Frontal cortex (tissue), 4 donors: ENCODE data around the gene AMFR. TPM values are rescaled to one million over a fixed set of nuclear protein-coding genes. Genes with fewer than 3 reads are reported as not detected.
"Not testable (repeated sequence)": the region's sequence is repeated elsewhere in the genome, so short reads cannot be mapped to it uniquely, and the experiment has no call there.

Experiments
- DNase-seq, 2 donors: peaks; one replicate each; pipeline ENCODE4 v3.0.0; 2012; ENCODE audit warnings: low spot score in 2 of 2
- FAIRE-seq: peaks from 2 replicates; lab custom pipeline; 2012; peaks lifted over from hg19 to GRCh38; lab: Jason Lieb, UNC
- total RNA-seq: library from RNA; depleted of rRNA; stranded (reverse); fragments of >200 nt; gene quantifications from one replicate; pipeline ENCODE4 v1.2.3, GENCODE V29; 2014
- donor health status: control.
- donor health status: control.
- donor health status: control.

AMFR gene
- total RNA-seq, 1 donor from 2014 or later: 336 TPM

DNA sequence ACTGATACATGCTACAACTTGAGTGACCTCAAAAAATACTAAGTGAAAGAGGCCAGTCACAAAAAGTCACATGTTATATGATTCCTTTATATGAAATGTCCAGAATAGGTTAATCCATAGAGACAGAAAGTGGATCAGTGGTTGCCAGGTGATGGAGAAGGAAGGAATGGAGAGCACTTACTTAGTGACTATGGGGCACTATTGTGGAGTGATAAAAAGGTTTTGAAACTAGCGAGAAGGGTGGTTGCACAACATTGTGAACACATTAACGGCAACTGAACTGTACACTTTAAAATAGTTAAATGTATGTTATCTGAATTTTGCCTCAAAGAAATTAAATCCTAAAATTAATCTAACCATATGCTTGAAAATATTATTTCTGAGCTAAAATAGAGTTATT is 25.9 kb downstream of the AMFR start:
- no peak for FAIRE-seq

GRCh38 chr16:56399047-56399446 is 26.3 kb downstream of the AMFR start:
- FAIRE-seq: no peak
- DNase-seq: no peak

More for the DNA sequence above, 25.9 kb downstream of the AMFR start:
- no peak for DNase-seq

- FAIRE-seq, DNase-seq: not testable (repeated sequence)
Observed at GRCh38 chr16:56396724-56397123, 28.6 kb downstream of the AMFR start.

- DNase-seq: no peak
- no peak for FAIRE-seq
Observed at GRCh38 chr16:56389554-56389953, 35.8 kb downstream of the AMFR start.

DNA sequence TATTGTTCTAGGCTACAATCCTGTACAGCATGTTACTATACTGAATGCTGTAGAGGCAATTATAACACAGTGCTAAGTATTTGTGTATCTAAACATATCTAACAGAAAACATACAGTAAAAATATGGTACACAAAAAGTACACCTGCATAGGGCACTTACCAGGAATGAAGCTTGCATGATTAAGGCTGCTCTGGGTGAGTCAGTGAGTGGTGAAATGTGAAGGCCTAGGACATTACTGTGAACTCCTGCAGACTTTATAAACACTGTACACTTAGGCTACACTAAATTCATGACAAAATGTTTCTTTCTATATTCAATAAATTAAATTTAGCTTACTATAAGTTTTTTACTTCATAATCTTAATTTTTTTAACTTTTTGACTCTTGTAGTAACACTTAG is 37.1 kb downstream of the AMFR start:
- FAIRE-seq (no peak), DNase-seq (no peak)

DNA sequence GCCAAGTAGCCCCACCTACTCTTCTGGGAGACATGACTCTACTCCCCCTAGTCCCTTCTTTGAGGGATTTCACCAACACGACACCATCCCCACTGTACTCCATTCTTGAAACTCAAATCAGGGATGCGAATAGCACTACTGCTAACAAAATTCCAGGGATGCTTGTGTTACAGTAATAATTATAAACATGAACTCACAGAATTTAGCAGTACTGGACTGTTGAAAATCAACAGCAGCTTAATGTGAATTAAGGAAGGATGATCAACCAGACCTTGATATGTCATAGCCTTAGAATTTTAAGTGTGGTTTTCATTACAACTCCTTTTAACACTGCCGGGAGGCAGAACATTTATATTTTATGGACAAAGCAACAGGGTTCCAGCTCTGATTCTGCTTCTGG is 37.9 kb downstream of the AMFR start:
- FAIRE-seq (no peak), DNase-seq (no peak)

- no peak for FAIRE-seq
- no peak for DNase-seq
Observed at GRCh38 chr16:56384074-56384721, 41.1 kb downstream of the AMFR start.

DNA sequence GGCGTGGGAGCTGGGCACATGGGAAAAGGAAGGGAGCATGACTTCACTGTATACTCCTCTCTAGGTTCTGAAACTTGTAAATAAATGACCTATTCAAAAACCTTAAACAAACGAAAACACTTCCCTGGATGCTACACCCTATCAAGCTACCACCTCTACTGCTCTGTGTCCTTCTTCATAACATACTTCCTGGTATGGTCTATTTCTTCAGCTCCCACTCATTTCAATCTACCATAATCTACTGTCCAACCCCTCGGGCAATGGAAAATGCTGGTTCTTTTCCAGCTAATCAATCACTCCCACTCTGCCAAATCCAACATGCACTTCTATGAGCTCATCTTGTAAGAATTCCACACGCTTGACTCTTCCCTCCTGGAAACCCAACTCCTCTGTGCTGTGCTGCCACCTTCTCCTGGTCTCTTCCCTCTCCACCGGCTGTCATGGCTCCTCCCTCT is 42.4 kb downstream of the AMFR start:
- DNase-seq (no peak), FAIRE-seq (no peak)

- DNase-seq: no peak
- FAIRE-seq: no peak
Observed at GRCh38 chr16:56382459-56382858, 42.9 kb downstream of the AMFR start.

GRCh38 chr16:56380778-56381485 is 44.4 kb downstream of the AMFR start:
- FAIRE-seq, DNase-seq: not testable (repeated sequence)

GRCh38 chr16:56379044-56379443 is 46.3 kb downstream of the AMFR start:
- not testable (repeated sequence) for FAIRE-seq, DNase-seq

- not testable (repeated sequence) for DNase-seq, FAIRE-seq
Observed at GRCh38 chr16:56375792-56376191, 49.6 kb downstream of the AMFR start.

DNA sequence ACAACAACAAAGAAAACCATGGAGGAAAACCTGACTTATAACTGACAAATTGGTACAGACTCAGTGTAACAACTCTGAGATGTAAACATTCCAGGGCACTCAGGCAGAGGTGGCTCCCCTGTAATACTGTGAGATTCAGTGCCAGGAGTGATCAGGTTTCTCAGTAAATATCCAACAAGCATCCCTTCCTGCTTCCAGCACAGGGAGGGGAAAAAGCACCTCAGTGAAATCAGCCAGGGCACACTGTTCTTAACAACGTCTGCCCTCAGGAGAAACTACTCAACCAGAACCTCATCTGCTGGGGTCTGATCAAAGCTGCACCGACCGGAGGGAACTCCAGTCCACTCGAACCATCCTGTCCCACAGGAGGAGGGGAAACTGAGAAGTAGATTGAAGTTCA is 52.3 kb downstream of the AMFR start:
- DNase-seq: no peak
- no peak for FAIRE-seq

GRCh38 chr16:56372013-56372634 is 53.2 kb downstream of the AMFR start:
- DNase-seq: no peak
- FAIRE-seq: no peak

GRCh38 chr16:56371660-56371937 is 53.7 kb downstream of the AMFR start:
- FAIRE-seq (no peak), DNase-seq (no peak)

GRCh38 chr16:56370875-56371659 is 54.3 kb downstream of the AMFR start:
- no peak for DNase-seq
- FAIRE-seq: no peak

GRCh38 chr16:56370185-56370874 is 55.0 kb downstream of the AMFR start:
- no peak for DNase-seq
- no peak for FAIRE-seq

DNA sequence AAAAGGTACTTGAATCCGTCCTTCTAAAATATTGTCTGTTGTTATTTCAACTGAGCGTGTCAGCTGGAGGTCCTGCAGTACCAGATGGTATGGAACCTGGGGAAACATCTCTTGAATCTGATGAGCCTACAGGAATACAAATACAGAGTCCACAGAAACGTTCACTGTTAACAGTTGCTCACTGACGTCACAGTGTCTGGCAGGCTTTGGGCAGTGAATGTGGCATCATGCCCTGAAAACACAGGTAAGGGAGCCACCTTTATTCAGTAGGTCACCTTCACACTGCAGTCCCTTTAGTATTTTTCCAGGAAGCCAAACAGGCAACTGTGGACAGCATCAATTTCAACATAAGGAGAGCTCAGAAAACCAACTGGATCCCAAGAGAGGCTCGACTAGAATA is 56.1 kb downstream of the AMFR start:
- DNase-seq (no peak), FAIRE-seq (no peak)

DNA sequence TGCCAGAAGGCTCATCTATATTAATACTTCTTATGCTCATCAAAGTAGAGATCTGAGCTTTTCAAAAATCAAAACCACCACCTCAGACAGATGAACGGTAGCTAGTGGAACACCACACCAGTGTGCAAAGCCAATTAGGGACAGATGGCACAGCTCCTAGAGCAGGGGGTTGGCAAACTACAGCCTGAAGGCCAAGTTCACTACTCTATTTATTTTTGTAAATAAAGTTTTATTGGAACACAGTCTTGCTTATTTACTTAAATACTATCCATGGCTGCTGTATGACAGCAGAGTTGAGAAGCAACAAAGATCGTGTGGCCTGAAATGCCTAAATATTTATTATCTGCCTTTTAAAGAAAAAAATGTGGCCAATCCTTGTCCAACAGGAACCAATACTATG is 56.8 kb downstream of the AMFR start:
- DNase-seq (no peak), FAIRE-seq (no peak)

GRCh38 chr16:56367764-56368163 is 57.6 kb downstream of the AMFR start:
- DNase-seq (no peak), FAIRE-seq (no peak)
